ENCODE results near the gene DNAH17. TPM values are rescaled to one million over a fixed set of nuclear protein-coding genes. Genes with fewer than 3 reads are reported as not detected.

Gene DNAH17
- total RNA-seq, 5 donors from 2014 or later (not counting 1 experiment from before 2014, with no cell fraction given), result 0.33 to 1.2 (median 1.1) TPM

DNA sequence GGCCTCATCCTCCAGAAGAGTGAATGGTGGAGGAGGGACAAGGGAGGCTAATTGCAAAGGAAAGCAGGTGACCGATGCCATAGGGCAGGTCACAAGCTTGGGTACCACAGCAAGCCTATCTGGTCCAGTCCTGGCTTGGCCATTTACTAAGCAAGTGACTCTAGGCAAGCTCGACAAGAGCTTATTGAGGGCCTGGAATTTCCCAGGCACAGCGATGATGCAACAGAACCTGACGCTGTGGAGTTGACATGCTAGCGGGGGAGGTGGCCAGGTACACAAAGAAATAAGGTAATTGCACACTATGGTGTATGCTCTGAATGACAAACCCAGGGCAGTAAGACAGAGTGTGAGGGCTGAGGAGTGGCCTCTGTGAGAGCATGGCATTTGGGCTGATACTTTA, 100.2 kb downstream of the DNAH17 start:
- H3K27me3 Mint-ChIP-seq, result peaks cover 0 to 2% of the 10 kb centered on the region in 2 donors
- Histone ChIP-seq H3K4me1 (ENCODE audit: control insufficient read depth in 1 of 2, extremely low read depth in 1 of 2, insufficient read depth in 2 of 2, low read length in 2 of 2) (peaks cover 0 to 20% of the 10 kb centered on the region in 2 experiments), H3K36me3 (ENCODE audit: control insufficient read depth in 2 of 2, extremely low read depth in 1 of 2, insufficient read depth in 1 of 2, low read length in 1 of 2) (no peaks in the 10 kb centered on the region), H3K4me3 (ENCODE audit: control insufficient read depth in 1 of 2, extremely low read depth in 1 of 2, low read length in 1 of 2) (no peak overlapping the region), H3K27ac (ENCODE audit: low read length) (no peak overlapping the region), H3K27me3 (replicated peaks in 1 of 2; ENCODE audit: control insufficient read depth in 2 of 2, extremely low read depth in 1 of 2, insufficient read depth in 2 of 2, low read length in 1 of 2) (peaks cover 0 to 30% of the 10 kb centered on the region in 2 experiments), H3K9me3 (no peaks in the 10 kb centered on the region)
- no peak overlapping the region for H3K27ac Mint-ChIP-seq
- DNase-seq, result no peak
- ChIA-PET POLR2A (no interaction called here), CTCF (no interaction called here)
- no peaks in the 10 kb centered on the region for H3K9me3 Mint-ChIP-seq
- ATAC-seq (replicated peaks in 1 of 4), result no peak
- 88% methylated on average over 5 of the region's 5 CpGs for WGBS (ENCODE audit: insufficient coverage)
- peaks cover 0 to 11% (median 6%) of the 10 kb centered on the region in 3 donors for H3K4me1 Mint-ChIP-seq
- H3K4me3 Mint-ChIP-seq, result no peak overlapping the region
- no peaks in the 10 kb centered on the region for H3K36me3 Mint-ChIP-seq

DNA sequence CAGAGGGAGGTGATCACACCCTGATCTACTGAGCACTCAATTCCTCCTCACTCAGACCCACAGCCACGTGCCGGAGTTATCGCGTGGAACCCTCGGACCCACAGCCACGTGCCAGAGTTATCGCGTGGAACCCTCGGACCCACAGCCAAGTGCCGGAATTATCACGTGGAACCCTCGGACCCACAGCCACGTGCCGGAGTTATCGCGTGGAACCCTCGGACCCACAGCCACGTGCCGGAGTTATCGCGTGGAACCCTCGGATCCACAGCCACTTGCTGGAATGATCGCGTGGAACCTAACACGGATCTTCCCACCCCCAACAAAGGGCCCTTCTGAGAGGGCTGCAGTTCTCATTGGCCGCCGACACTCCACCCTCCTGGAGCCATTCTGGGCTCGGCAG, 101.0 kb downstream of the DNAH17 start:
- POLR2A ChIA-PET, result no interaction called here

DNA sequence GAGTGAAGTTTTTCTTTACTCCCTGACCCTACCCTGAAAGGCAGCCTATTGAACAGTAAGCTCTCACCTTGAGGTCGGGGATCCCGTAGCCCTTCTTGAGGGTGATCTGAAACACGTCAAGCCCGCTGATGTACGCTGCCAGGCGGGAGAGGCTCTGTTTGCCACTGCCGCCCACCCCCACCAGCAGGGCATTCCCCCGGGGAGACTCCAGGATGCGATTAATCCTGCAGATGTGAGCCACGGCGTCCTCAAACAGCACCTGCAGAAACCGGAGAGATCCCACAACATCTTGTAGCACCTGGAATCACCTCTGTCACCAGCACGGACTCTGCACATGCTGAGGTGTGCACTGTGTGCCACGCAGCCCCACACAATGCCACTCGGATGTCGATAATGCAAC, 102.0 kb downstream of the DNAH17 start:
- H3K36me3 Mint-ChIP-seq, result no peaks in the 10 kb centered on the region
- no peak overlapping the region for H3K27ac ChIP-seq (ENCODE audit: low read length)
- DNase-seq (no peak), ATAC-seq (replicated peaks in 1 of 4) (no peak)
- WGBS (ENCODE audit: insufficient coverage), result 94% methylated on average over 12 of the region's 16 CpGs
- ChIA-PET POLR2A (no interaction called here), CTCF (no interaction called here)
- peaks cover 0 to 11% (median 6%) of the 10 kb centered on the region in 3 donors for H3K4me1 Mint-ChIP-seq
- H3K9me3 ChIP-seq, result no peaks in the 10 kb centered on the region
- peaks cover 0 to 30% of the 10 kb centered on the region in 2 experiments for H3K27me3 ChIP-seq (replicated peaks in 1 of 2; ENCODE audit: control insufficient read depth in 2 of 2, extremely low read depth in 1 of 2, insufficient read depth in 2 of 2, low read length in 1 of 2)
- H3K9me3 Mint-ChIP-seq, result no peaks in the 10 kb centered on the region
- peaks cover 0 to 2% of the 10 kb centered on the region in 2 donors for H3K27me3 Mint-ChIP-seq
- H3K27ac Mint-ChIP-seq, result no peak overlapping the region
- H3K4me3 Mint-ChIP-seq, result no peak overlapping the region
- H3K4me3 ChIP-seq (ENCODE audit: control insufficient read depth in 1 of 2, extremely low read depth in 1 of 2, low read length in 1 of 2), result no peak overlapping the region
- H3K4me1 ChIP-seq (ENCODE audit: control insufficient read depth in 1 of 2, extremely low read depth in 1 of 2, insufficient read depth in 2 of 2, low read length in 2 of 2), result peaks cover 0 to 20% of the 10 kb centered on the region in 2 experiments
- no peaks in the 10 kb centered on the region for H3K36me3 ChIP-seq (ENCODE audit: control insufficient read depth in 2 of 2, extremely low read depth in 1 of 2, insufficient read depth in 1 of 2, low read length in 1 of 2)

More for the DNA sequence above, 101.0 kb downstream of the DNAH17 start:
- DNase-seq (no peak), ATAC-seq (replicated peaks in 1 of 4) (no peak)
- CTCF ChIA-PET, result no interaction called here
- Mint-ChIP-seq H3K27me3 (peaks cover 0 to 2% of the 10 kb centered on the region in 2 donors), H3K9me3 (no peaks in the 10 kb centered on the region), H3K27ac (no peak overlapping the region), H3K36me3 (no peaks in the 10 kb centered on the region), H3K4me3 (no peak overlapping the region), H3K4me1 (peaks cover 0 to 11% (median 6%) of the 10 kb centered on the region in 3 donors)
- H3K36me3 ChIP-seq (ENCODE audit: control insufficient read depth in 2 of 2, extremely low read depth in 1 of 2, insufficient read depth in 1 of 2, low read length in 1 of 2), result no peaks in the 10 kb centered on the region
- H3K27me3 ChIP-seq (replicated peaks in 1 of 2; ENCODE audit: control insufficient read depth in 2 of 2, extremely low read depth in 1 of 2, insufficient read depth in 2 of 2, low read length in 1 of 2), result peaks cover 0 to 30% of the 10 kb centered on the region in 2 experiments
- 94% methylated on average over 28 of the region's 28 CpGs for WGBS (ENCODE audit: insufficient coverage)
- no peaks in the 10 kb centered on the region for H3K9me3 ChIP-seq
- H3K4me1 ChIP-seq (ENCODE audit: control insufficient read depth in 1 of 2, extremely low read depth in 1 of 2, insufficient read depth in 2 of 2, low read length in 2 of 2), result peaks cover 0 to 20% of the 10 kb centered on the region in 2 experiments
- no peak overlapping the region for H3K27ac ChIP-seq (ENCODE audit: low read length)
- no peak overlapping the region for H3K4me3 ChIP-seq (ENCODE audit: control insufficient read depth in 1 of 2, extremely low read depth in 1 of 2, low read length in 1 of 2)

- Histone ChIP-seq H3K4me3 (ENCODE audit: control insufficient read depth in 1 of 2, extremely low read depth in 1 of 2, low read length in 1 of 2) (no peak overlapping the region), H3K9me3 (no peaks in the 10 kb centered on the region), H3K36me3 (ENCODE audit: control insufficient read depth in 2 of 2, extremely low read depth in 1 of 2, insufficient read depth in 1 of 2, low read length in 1 of 2) (no peaks in the 10 kb centered on the region), H3K27ac (ENCODE audit: low read length) (no peak overlapping the region), H3K4me1 (ENCODE audit: control insufficient read depth in 1 of 2, extremely low read depth in 1 of 2, insufficient read depth in 2 of 2, low read length in 2 of 2) (peaks cover 0 to 20% of the 10 kb centered on the region in 2 experiments), H3K27me3 (replicated peaks in 1 of 2; ENCODE audit: control insufficient read depth in 2 of 2, extremely low read depth in 1 of 2, insufficient read depth in 2 of 2, low read length in 1 of 2) (peaks cover 0 to 30% of the 10 kb centered on the region in 2 experiments)
- H3K9me3 Mint-ChIP-seq, result no peaks in the 10 kb centered on the region
- ChIA-PET CTCF (no interaction called here), POLR2A (no interaction called here)
- ATAC-seq (replicated peaks in 1 of 4) (peak in 3 of 4 experiments; percentile 20 to 53 (median 42)), DNase-seq (peak in 22 of 35 experiments; percentile 4 to 67 (median 23))
- H3K4me3 Mint-ChIP-seq, result peak overlapping the region in 1 of 3 donors; percentile 2
- peaks cover 0 to 11% (median 6%) of the 10 kb centered on the region in 3 donors for H3K4me1 Mint-ChIP-seq
- H3K27me3 Mint-ChIP-seq, result peaks cover 0 to 2% of the 10 kb centered on the region in 2 donors
- WGBS (ENCODE audit: insufficient coverage), result 33% methylated on average over 14 of the region's 18 CpGs
- H3K27ac Mint-ChIP-seq, result peak overlapping the region in 1 of 2 donors; percentile 65
- no peaks in the 10 kb centered on the region for H3K36me3 Mint-ChIP-seq
Measured at GRCh38 chr17:78474614-78475146, 102.5 kb downstream of the DNAH17 start.

DNA sequence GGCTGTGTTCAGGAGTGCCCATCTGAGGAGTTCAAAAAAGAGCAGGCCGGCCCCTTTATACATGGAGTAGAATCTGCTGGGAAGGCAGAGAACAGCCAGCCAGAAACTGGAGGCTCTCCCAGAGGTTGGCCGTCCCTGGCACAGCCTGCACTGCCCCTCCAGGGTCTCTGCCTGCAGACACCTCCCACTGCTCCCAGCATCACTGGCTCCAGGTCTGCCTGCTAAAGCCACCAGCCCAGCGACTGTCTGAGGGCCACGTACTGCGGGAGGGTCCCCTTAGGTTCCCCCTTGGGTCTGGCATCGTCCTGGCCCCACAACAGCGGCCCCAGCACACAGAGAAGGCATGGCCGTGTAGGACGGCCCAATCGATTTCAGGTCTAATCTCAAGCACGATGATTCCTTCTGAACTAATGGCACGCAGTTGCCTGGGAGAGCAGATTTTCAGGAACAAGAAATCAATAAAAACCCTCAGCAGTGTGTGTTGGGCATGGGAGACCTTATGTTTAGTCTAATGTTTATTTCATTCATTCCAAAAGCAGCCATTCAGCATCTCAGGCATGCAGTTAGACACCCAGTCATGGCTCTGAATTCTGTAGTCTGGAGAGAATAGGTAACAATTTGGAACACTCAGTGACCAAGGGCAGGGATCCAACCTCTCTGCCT, 103.1 kb downstream of the DNAH17 start:
- Histone ChIP-seq H3K9me3 (no peaks in the 10 kb centered on the region), H3K27me3 (replicated peaks in 1 of 2; ENCODE audit: control insufficient read depth in 2 of 2, extremely low read depth in 1 of 2, insufficient read depth in 2 of 2, low read length in 1 of 2) (peaks cover 0 to 28% of the 10 kb centered on the region in 2 experiments), H3K4me3 (ENCODE audit: control insufficient read depth in 1 of 2, extremely low read depth in 1 of 2, low read length in 1 of 2) (no peak overlapping the region), H3K4me1 (ENCODE audit: control insufficient read depth in 1 of 2, extremely low read depth in 1 of 2, insufficient read depth in 2 of 2, low read length in 2 of 2) (peaks cover 0 to 20% of the 10 kb centered on the region in 2 experiments), H3K27ac (ENCODE audit: low read length) (no peak overlapping the region), H3K36me3 (ENCODE audit: control insufficient read depth in 2 of 2, extremely low read depth in 1 of 2, insufficient read depth in 1 of 2, low read length in 1 of 2) (no peaks in the 10 kb centered on the region)
- Mint-ChIP-seq H3K9me3 (no peaks in the 10 kb centered on the region), H3K4me1 (peaks cover 0 to 11% (median 6%) of the 10 kb centered on the region in 3 donors), H3K27ac (no peak overlapping the region), H3K27me3 (peaks cover 0 to 2% of the 10 kb centered on the region in 2 donors), H3K4me3 (no peak overlapping the region), H3K36me3 (no peaks in the 10 kb centered on the region)
- 87% methylated on average over 9 of the region's 12 CpGs for WGBS (ENCODE audit: insufficient coverage)
- ATAC-seq (replicated peaks in 1 of 4) (no peak), DNase-seq (no peak)
- CTCF ChIA-PET, result no interaction called here
- POLR2A ChIA-PET, result no interaction called here

GRCh38 chr17:78472035-78472905, 104.9 kb downstream of the DNAH17 start:
- H3K27me3 ChIP-seq (replicated peaks in 1 of 2; ENCODE audit: control insufficient read depth in 2 of 2, extremely low read depth in 1 of 2, insufficient read depth in 2 of 2, low read length in 1 of 2), result peaks cover 0 to 27% of the 10 kb centered on the region in 2 experiments
- Mint-ChIP-seq H3K9me3 (no peaks in the 10 kb centered on the region), H3K36me3 (no peaks in the 10 kb centered on the region), H3K4me3 (no peak overlapping the region), H3K4me1 (peaks cover 0 to 11% (median 6%) of the 10 kb centered on the region in 3 donors), H3K27ac (no peak overlapping the region), H3K27me3 (peaks cover 0 to 2% of the 10 kb centered on the region in 2 donors)
- ChIA-PET POLR2A (no interaction called here), CTCF (interaction anchor here in 1 of 2 donors (0.6 kb wide), 1 partner anchor 544 kb away, joined by 4 read pairs; no protein-coding TSS in a partner anchor)
- WGBS (ENCODE audit: insufficient coverage), result 87% methylated on average over 12 of the region's 29 CpGs
- no peak overlapping the region for H3K4me3 ChIP-seq (ENCODE audit: control insufficient read depth in 1 of 2, extremely low read depth in 1 of 2, low read length in 1 of 2)
- H3K9me3 ChIP-seq, result no peaks in the 10 kb centered on the region
- DNase-seq (no peak), ATAC-seq (replicated peaks in 1 of 4) (no peak)
- no peak overlapping the region for H3K27ac ChIP-seq (ENCODE audit: low read length)
- peaks cover 0 to 20% of the 10 kb centered on the region in 2 experiments for H3K4me1 ChIP-seq (ENCODE audit: control insufficient read depth in 1 of 2, extremely low read depth in 1 of 2, insufficient read depth in 2 of 2, low read length in 2 of 2)
- no peaks in the 10 kb centered on the region for H3K36me3 ChIP-seq (ENCODE audit: control insufficient read depth in 2 of 2, extremely low read depth in 1 of 2, insufficient read depth in 1 of 2, low read length in 1 of 2)

Measured in T-cell (primary cell).